ENCODE results near the gene C1QA.
"Not testable (repeated sequence)": the region's sequence is repeated elsewhere in the genome, so short reads cannot be mapped to it uniquely, and the experiment has no call there.

C1QA gene

DNA sequence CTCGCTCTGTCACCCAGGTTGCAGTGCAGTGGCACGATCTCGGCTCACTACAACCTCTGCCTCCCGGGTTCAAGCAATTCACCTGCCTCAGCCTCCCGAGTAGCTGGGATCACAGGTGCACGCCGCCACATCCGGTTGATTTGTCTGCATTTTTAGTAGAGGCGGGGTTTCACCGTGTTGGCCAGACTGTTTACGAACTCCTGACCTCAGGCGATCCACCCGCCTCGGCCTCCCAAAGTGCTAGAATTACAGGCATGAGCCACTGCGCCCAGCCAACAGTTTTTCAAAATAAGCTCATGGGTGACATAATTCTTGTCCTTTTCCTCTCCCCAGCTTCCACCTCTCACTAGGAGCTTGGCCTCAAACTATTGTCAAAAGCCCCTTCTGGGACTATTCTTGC lies 39.7 kb downstream of the C1QA start:
- not testable (repeated sequence) for DNase-seq

- DNase-seq = no peak
These were observed 40.6 kb downstream of the C1QA start for GRCh38 chr1:22676916-22677583.

- DNase-seq = no peak
These were observed 41.8 kb downstream of the C1QA start for GRCh38 chr1:22677931-22678896.

DNA sequence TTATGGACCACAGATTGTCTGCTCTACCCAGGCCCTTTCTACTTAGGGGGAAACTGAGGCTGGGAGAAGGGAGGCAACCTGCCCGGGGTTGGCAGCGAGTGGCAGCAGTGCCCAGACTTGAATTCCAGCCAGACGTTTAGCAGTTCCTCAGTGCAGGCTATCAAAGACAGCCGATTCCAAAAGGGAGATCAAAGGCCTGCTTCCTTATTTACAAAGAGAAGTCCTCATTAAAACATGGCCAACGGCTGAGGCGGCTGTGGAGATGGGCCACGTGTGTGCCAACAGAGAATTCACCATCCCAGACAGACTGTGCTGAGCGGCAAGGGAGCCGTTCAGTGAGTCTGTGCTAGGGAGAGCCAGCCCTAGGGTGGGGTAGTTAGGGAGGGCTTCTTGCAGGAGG lies 44.3 kb downstream of the C1QA start:
- peak; percentile 67 for DNase-seq

DNA sequence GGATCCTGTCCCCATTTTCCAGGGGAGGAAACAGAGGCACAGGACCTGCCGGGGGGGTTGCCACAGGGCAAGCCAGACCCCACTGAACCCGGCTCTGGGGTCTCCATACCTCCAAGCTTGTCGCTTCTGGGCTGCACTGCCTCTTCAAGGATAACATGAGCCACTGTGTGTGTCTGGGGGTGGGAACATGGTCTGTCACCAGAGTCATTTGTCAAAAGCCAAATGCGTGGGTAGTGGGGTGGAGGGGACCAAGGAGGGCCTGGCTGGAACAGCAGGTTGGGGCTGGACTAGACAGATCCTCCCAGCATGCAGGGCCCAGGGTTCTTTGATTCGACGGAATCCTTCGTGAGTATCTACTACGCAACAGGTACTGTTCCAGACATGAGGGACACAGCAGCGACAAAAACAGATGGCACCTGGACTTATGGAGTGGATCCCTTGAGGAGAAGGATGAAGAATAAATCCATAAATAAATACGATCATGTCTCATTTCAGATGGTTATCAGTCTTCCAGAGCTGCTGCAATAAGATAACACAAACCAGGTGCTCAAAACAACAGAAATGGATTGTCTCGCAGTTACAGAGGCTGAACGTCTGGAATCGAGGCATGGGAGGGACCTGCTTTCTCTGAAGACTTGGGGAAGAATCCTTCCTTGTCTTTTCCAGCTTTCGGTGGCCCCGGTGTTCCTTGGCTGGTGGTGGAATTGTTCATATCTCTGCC lies 45.3 kb downstream of the C1QA start:
- no peak for DNase-seq

- no peak for DNase-seq
These were observed 47.1 kb downstream of the C1QA start for GRCh38 chr1:22683547-22683946.

DNA sequence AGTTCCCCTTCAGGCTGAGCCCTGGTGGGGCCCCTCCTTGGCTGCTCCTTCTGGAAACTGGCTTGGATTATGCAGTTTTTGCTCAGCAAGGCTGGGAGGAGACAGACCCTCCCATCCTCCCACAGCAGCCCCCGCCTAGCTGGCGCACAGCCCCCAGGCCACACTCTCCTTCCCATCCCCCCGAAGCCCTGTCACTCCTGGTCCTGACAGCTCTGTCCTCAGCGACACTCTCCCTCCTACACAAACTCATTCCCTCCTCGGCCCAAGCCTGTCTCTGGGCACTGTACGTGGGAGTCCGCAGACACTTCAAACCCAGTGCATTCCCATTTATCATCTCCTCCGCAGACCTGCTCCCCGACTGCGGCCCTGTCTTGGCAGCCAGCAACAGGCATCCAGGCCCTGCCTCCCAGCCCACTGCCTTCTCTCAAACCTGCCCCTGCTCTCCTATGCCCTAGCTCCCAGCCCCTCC lies 49.2 kb downstream of the C1QA start:
- DNase-seq = no peak

GRCh38 chr1:22687191-22687590 lies 50.8 kb downstream of the C1QA start:
- DNase-seq = no peak

GRCh38 chr1:22688466-22688865 lies 52.0 kb downstream of the C1QA start:
- DNase-seq = no peak
